NCI-H524 treated with DMSO at 0.1 percent for 48 hours (cell line): ENCODE data around the gene GLP1R.

Source experiments
- DNase-seq: peaks from one replicate; lab custom pipeline; 2025; lab: John Stamatoyannopoulos, UW

Gene GLP1R

GRCh38 chr6:39044181-39044580 lies 4.4 kb upstream of the GLP1R start:
- DNase-seq, result no peak

GRCh38 chr6:39047434-39048327 lies 900 bp upstream of the GLP1R start:
- no peak for DNase-seq

- DNase-seq, result no peak
Observed at GRCh38 chr6:39049575-39050283, 1.1 kb downstream of the GLP1R start.

GRCh38 chr6:39050453-39051112 lies 2.0 kb downstream of the GLP1R start:
- no peak for DNase-seq

- no peak for DNase-seq
Observed at GRCh38 chr6:39051399-39052122, 3.0 kb downstream of the GLP1R start.

GRCh38 chr6:39053016-39053624 lies 4.5 kb downstream of the GLP1R start:
- DNase-seq, result no peak

GRCh38 chr6:39053854-39054576 lies 5.4 kb downstream of the GLP1R start:
- DNase-seq, result no peak

GRCh38 chr6:39054577-39055142 lies 6.1 kb downstream of the GLP1R start:
- DNase-seq, result no peak

- DNase-seq, result no peak
Observed at GRCh38 chr6:39055661-39056060, 7.1 kb downstream of the GLP1R start.

- no peak for DNase-seq
Observed at GRCh38 chr6:39056191-39056590, 7.6 kb downstream of the GLP1R start.

GRCh38 chr6:39056681-39057080 lies 8.1 kb downstream of the GLP1R start:
- DNase-seq, result no peak

GRCh38 chr6:39057251-39058155 lies 8.9 kb downstream of the GLP1R start:
- no peak for DNase-seq

- no peak for DNase-seq
Observed at GRCh38 chr6:39058471-39059147, 10.0 kb downstream of the GLP1R start.

- no peak for DNase-seq
Observed at GRCh38 chr6:39059496-39060310, 11.1 kb downstream of the GLP1R start.

- no peak for DNase-seq
Observed at GRCh38 chr6:39060467-39061160, 12.0 kb downstream of the GLP1R start.

GRCh38 chr6:39061182-39061581 lies 12.6 kb downstream of the GLP1R start:
- no peak for DNase-seq

- DNase-seq, result no peak
Observed at GRCh38 chr6:39061588-39061987, 13.0 kb downstream of the GLP1R start.
